ENCODE data around the gene LRRC66.

Gene LRRC66, protein sequence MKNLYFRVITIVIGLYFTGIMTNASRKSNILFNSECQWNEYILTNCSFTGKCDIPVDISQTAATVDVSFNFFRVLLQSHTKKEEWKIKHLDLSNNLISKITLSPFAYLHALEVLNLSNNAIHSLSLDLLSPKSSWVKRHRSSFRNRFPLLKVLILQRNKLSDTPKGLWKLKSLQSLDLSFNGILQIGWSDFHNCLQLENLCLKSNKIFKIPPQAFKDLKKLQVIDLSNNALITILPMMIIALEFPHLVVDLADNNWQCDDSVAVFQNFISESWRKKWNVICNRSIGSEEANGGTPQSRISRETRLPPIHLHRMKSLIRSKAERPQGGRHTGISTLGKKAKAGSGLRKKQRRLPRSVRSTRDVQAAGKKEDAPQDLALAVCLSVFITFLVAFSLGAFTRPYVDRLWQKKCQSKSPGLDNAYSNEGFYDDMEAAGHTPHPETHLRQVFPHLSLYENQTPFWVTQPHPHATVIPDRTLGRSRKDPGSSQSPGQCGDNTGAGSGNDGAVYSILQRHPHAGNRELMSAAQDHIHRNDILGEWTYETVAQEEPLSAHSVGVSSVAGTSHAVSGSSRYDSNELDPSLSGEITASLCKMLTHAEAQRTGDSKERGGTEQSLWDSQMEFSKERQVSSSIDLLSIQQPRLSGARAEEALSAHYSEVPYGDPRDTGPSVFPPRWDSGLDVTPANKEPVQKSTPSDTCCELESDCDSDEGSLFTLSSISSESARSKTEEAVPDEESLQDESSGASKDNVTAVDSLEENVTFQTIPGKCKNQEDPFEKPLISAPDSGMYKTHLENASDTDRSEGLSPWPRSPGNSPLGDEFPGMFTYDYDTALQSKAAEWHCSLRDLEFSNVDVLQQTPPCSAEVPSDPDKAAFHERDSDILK

DNA sequence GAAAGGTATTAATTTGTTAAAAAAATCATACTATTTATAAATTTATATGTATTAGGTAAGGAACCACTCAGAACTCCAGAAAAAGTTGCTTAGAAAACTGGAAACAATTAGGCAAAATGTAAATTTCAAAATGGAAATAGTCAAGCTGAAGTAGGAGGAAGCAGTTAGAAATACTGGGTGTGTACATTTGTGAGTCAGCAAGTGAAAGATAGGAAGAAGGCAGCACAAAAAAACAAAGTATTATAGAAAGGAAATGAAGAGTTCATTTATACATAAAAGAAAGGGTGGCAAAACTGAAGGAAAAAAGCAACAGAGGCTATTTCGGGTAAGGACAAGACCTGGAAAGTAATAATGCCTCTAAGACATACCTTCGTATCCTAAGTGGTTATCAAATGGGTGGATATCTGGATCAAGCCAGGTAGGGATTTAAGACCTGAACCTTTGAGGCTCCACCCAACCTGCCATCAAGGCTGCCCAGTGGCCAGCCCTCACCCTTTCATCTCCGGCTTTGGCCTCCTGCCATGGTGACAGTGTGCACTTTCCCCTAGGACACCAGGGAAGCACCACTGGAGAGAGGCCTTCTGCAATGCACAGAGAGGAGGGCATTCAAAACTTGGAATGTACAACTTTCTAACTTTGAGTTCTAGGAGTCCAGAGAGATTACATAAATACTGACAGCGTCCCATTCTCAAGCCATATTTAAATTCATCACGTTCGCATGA is at the start of gene LRRC66:
TSS of gene LRRC66 (minus strand) at position 428 of the 722 bp plus-strand sequence. CDS start 2,750 bp downstream, outside the sequence.
- no peak for DNase-seq (ENCODE audit: low read depth in 2 of 2)

DNA sequence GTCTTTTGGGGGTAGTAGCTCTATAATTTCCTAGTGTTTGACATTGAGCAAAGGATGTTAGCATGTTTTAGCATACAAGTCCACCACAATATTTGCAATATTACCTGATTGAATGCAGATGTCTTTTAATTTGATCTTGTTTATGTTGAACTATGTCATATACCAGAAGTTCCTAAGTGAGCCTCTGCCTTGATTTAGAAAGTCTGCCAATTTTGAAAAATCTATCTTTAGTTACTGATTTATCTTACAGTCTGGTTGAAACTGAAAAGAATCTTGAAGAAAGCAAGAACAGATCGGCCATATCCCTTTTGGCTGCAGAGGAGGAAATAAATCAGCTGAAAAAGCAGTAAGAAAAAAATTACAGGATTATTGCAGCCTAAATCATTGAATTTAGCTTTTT is 49.4 kb upstream of the LRRC66 start:
- no peak for DNase-seq (ENCODE audit: low read depth in 2 of 2)

DNA sequence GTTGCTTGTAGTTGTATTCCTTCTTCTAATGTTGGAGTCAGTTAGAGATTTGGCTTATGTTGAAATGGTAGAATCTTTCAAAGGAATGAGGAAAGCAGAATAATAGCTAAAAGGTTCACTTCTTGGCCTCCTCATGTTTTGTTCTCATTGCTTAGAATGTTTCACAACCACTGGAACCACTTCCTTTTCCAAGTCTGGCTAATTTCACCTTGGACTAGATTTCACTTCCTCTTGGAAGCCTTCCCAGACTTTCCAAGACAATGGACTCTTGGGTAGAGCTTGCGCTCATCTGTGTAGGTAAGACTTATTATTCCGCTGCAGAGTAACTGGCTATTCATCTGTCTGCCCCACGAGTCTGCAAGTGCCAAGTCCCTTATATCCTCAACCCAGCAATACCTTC is 39.2 kb upstream of the LRRC66 start:
- no peak for DNase-seq (ENCODE audit: low read depth in 2 of 2)

DNA sequence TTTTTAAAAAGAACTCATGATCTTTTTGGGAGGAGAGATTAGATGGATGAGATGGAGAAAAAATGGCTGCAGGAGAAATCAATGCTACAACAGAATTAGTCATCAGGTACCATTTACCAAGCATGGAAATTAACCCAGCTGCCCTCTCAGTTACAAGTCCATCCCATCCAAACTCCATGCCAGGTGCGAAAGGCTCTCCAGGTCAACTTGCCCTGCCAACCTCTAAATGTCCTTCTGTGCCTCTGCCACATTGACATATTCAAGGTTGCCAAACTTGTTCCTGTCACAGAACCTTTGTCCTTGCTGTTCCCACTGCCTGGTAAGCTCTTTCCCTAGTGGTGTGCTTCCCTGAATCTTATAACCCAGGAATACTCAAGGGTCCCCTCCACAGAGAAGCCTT is 38.1 kb upstream of the LRRC66 start:
- DNase-seq (ENCODE audit: low read depth in 2 of 2): no peak

DNA sequence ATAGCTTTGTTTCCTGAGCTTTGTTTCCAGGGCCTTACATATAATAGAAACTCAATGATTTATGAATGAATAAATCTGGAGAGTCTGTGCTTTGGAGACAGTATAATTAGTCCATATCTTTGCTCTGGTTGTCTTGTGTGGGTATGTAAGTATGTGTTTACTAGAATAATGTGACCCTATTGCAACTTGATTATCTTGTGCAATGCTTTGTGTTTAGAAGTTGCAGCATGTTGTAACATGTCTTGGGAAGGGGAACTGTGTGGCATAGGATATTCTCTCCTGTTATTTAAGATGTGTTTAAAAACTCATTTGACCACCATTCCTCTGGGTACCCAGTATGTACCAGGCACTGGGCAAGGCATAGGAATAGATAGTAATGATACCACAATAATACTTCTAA is 37.0 kb upstream of the LRRC66 start:
- DNase-seq (ENCODE audit: low read depth in 2 of 2): no peak

DNA sequence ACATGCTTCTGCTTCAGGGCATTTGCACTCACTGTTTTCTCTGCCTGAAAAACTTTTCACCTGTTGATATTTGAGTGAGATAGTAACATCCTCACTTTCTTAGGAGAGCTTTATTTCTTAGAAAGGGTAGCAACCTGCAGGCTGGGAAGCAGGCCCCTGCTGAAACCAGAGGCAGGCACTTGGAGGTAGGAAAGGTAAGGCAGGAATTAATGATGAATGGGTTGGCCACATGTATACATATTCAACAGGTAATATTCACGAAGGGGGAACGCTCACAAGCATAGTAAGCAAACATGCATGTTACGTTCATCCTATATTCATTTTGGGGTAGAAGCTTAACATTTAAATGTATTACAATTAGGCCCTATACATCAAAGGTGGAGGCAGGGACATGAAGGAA is 34.1 kb upstream of the LRRC66 start:
- DNase-seq (ENCODE audit: low read depth in 2 of 2): no peak

DNA sequence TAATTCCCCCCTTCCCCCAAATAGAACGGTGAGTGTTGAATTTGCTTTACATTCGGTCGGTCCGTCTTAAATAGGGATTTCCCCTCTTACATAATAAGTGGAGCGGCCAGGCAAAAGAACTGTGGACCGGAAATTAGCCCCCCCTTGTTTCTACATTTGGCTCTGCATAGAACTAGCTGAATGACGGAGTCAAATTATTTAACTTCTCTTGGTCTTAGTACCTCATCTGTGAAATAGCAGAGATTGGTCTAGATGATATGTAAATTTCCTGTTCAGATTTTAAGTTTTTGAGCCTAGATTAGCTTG is 32.3 kb upstream of the LRRC66 start:
- DNase-seq (ENCODE audit: low read depth in 2 of 2): no peak

DNA sequence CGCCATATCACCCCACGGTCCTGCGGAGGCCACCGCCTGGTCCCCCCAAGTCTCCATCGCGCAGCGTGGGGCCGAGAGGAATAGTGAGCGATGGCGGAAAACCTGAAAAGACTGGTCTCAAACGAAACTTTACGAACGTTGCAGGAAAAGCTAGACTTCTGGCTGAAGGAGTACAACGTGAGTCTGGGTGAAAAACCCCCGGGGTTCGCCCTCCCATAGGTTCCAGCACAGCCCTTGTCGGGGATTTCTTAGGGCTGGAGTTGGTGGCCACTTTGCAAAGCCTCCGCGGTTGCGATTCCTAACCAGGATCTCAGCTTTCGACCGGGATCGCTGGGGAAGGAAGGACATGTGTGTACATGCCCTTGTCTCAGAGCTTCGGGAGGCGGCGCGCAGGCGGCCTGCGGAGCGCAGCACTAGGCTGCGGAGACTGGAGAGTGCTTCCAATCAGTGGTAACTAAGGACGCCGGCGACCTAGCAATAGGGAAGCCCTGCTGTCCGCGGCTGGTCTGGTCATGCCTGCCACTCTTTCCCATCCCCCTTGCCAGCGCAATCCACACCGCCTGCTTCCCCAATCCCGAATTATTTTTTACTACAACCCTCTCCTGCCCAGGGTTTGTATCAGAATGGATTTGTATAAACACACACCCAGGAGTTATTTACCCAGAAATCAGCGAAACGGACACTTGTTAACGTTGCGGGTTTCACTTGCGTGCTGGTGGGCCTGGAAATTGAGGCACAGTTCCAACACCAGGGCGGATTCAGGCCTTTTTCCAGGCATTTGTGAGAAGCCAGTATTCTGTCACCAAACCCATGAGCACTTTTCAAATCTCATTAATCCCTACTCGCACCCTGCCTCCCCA is 31.7 kb upstream of the LRRC66 start:
- DNase-seq (ENCODE audit: low read depth in 2 of 2): no peak

DNA sequence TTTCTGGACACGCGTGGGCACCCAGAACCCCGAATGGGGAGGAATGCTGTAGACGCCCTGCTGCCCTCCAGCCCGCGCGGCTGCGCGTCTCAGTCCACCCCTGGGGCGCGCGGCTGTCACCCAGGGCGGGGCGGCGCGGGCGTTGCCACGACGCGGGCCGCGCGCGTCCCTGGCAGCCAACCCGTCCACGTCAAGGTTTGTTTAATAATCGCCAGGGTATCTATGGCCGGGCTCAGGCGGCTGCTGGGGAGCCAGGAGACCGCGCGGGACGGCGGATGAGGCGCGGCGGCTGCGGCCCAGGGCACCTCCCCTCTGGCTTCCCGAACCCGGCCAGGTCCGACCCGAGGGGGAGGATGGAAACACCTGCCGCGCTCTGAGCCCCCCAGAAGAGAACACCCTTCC is 31.1 kb upstream of the LRRC66 start, which contains the start of gene SPATA18:
TSS of gene SPATA18 (plus strand) at position 92 of the 402 bp plus-strand sequence. CDS start 401 bp downstream, outside the sequence.
- DNase-seq (ENCODE audit: low read depth in 2 of 2): no peak

DNA sequence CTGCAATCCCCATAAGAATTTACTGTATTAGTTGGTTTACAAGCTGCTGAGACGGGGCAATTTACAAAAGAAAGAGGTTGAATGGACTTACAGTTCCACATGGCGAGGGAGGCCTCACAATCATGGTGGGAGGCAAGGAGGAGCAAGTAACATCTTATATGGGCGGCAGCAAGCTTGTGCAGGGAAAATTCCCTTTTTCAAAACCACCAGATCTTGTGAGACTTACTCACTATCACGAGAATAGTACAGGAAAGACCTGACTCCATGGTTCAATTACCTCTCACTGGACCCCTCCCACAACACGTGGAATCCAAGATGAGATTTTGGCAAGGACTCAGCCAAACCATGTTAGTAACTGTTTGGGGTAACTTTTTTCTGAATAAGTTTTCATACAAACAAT is 29.1 kb upstream of the LRRC66 start:
- no peak for DNase-seq (ENCODE audit: low read depth in 2 of 2)

DNA sequence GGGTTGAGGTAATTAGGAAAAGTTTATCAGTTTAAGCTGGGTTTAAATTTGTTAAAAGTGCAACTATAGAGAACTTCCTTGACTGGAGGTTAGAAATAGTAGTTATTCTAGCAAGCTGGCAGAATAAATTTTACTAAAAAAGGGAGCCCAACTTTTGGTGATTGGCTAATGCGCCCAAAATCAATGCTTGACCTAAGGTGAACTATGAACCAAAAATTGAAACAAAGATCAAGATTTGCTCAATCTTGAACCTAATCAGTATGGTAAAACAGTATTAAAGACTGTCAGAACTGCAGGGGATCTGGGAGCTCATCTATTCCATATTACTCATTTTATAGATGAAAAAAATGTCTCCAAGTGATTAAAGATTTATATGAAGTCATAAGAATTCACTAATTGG is 24.9 kb upstream of the LRRC66 start:
- DNase-seq (ENCODE audit: low read depth in 2 of 2): no peak

DNA sequence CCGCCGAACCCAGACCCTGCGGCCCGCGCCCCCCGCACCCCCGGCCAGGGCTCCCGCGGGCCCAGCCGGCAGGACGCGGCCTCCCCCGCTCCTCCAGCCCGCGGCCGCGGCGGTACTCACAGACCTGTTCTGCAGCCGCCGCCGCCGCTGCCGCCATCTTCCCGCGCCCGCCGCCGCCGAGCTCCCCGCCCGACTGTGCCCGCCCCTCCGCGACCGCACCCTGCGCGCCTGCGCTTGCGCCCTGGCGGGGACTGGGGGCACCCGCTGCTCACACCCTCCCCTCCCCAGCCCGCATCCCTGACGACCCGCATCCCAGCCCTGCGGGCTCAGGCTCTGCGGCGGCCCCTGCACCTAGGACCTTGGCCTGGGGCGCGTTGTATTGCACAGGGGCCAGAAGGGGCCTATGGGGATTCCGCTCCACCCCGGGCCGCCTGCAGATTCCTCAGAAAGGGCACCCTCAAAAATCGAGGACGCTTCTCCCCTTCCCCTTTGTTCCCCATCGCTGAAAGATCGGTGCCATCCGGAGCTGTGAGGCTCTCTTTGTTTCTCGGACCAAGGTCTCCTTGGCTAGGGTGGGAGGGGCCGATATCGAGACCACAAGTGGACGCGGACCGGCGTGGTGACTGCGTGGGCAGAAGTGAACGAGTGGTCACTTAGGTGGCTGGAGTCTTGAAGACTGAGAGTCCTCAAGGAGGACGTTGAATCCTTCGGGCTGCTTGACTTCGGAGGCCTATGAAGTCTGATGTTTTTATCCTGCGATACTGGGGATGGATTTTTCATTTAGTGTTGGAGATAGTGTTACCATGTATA is 18.1 kb upstream of the LRRC66 start, which contains the start of gene SGCB:
TSS of gene SGCB (minus strand) at position 197 of the 810 bp plus-strand sequence. CDS start at position 157, 40 bp downstream.
- peak; percentile 33 to 65 for DNase-seq (ENCODE audit: low read depth in 2 of 2)

DNA sequence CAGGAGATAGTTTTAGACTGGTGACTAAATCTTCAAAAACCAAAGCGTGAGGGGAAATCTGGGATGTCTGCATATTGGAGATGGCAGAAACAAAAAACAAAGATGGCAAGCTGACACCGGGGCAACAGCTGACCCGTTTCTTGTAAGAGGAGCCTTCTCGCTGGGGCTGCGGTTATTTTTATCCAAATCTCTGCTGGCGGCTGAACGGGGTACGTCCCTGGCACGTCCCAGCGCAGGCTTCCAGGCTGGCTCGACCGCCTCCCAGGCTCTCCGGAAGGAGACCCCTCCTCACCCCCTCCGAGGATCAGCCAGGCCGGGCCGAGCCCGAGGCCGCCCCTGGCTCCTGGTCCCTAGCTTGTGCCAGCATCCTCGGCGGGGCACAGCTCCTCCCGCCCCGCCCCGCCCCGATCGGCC is 17.5 kb upstream of the LRRC66 start:
- DNase-seq (ENCODE audit: low read depth in 2 of 2): no peak

DNA sequence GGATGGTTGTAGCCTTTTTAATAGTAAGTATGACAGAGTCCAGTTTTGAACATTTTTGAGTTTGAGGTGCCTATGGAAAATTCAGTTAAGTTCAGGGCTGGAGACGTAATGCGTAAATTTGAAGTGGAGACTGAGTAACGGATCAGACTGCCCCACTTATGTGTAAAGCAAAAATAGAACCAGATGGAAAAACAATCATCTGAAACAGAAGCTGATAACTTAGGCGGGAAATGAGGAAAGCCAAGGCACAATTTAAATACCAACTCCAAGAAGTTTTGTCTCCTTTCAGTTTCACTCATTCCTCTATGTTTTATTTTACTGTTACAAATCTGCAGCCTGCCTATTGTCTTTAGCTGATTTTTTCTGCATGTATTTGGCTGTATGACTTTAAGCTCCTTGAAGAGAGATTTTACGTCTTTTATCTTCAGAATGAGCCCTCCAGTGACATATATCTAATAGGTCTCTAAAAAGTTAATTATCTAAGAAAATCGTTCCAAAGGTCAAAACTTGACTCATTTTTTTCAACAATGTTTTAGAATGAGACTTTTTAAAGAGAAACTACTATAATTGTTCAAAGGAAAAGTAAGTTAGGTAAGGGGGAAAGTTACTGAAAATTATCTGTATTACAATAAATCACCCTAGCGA is 16.8 kb upstream of the LRRC66 start:
- DNase-seq (ENCODE audit: low read depth in 2 of 2): no peak

DNA sequence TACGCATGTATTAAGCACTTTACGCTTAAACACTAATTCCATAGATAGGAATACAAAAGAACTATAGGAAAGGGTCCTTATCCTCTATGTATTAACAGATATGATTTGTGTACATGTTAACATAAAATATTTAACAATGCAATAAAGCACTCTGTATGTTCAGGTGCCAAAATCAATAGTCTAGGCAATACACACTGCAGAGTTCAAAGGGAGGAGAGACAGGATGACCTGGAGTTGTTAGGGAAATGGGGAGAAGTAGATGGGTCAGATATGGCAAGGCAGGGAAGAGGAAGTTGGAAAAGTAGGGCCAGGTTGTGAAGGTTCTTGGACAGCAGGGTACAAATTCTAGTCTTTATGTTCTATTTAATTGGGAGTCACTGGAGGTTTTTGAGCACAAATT is 15.0 kb upstream of the LRRC66 start:
- no peak for DNase-seq (ENCODE audit: low read depth in 2 of 2)

DNA sequence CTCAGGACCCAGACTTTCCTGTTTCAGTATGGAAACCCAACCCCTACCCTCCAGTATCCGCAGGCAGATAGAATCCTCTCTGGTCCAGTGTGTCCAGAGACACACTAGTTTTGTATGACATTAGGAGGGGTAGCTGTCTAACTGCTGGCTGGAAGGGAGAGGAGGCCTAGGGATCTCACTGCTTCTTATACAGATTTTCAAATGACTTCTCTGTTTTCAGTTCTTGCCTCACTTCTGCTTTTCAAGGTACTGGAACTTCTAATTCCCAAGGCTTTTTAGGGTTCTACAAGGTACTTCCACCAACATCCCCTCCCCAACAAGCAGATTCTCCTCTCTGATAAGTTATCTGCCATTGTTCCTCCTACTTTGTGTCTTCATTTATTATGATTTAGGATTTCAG is 11.8 kb upstream of the LRRC66 start:
- DNase-seq (ENCODE audit: low read depth in 2 of 2): no peak

DNA sequence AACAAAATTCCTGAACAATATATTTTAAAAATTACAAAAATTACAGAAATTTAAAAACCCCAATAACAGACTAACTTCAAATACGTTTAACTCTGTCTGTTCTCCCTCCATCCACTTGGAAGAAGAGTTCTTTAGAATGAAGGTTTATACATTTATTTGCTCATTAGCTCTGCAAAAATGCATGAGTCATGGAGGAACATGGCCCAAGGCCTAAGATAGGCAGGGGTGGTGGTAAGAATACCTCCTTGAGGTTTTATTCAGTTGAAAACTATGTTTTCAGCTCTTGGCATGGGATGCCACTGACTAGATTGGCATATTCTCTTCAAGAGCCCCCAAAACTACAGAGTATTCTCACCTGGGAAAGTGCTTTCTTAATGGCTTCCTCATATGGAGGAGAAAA is 8.8 kb upstream of the LRRC66 start:
- DNase-seq (ENCODE audit: low read depth in 2 of 2): no peak

DNA sequence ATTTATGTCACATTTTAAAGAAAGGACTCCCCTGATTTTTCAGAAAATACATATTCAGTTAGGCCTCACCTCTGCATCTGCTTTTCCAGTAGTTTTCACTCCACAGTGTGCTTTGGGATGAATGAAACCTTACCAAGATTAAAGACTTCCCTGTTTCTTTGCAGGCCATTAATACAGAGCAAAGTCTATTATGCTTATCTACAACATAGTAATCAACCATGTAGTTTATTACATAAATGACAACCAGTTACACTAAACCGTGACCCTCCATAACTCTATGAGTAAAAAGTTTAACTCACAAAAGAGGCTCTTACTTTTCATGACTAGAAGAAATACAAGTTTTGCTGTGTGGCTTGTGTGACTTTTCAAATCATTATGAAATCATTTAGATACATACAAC is 2.3 kb downstream of the LRRC66 start:
- no peak for DNase-seq (ENCODE audit: low read depth in 2 of 2)

DNA sequence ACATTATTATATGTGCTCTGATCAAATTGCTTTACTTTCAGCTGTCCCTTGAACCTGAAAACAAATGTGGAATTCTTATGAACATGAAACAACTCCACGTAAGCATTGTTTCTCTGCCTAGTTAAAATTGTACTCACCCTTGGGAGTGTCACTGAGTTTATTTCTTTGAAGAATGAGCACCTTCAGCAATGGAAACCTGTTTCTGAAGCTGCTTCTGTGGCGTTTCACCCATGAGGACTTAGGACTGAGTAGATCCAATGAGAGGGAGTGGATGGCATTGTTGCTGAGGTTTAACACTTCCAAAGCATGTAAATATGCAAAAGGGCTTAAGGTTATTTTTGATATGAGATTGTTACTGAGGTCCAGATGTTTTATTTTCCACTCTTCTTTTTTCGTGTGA is 3.2 kb downstream of the LRRC66 start:
- DNase-seq (ENCODE audit: low read depth in 2 of 2): no peak

DNA sequence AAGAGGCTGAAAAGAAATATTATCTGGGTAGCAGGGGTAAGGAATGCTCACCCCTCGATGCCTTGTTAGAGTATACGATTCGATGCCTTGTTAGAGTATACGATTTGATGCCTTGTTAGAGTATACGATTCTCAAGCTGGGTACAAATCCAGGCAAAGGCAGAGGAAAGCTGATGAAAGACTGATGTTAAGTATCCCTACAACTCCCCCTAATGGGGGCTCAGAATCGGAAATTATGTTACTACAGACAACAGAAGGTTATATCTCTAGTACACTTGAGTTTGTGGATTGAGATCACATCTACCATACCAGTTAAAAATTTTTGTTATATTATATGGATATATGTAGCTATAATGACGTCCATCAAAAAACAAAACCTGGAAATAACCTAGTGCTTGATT is 4.8 kb downstream of the LRRC66 start:
- DNase-seq (ENCODE audit: low read depth in 2 of 2): no peak
